ENCODE data around the gene SHANK1. TPM values are rescaled to one million over a fixed set of nuclear protein-coding genes. Genes with fewer than 3 reads are reported as not detected.

SHANK1 gene
- polyA plus RNA-seq, 4 donors: 4.3 to 9.9 (median 6.9) TPM

DNA sequence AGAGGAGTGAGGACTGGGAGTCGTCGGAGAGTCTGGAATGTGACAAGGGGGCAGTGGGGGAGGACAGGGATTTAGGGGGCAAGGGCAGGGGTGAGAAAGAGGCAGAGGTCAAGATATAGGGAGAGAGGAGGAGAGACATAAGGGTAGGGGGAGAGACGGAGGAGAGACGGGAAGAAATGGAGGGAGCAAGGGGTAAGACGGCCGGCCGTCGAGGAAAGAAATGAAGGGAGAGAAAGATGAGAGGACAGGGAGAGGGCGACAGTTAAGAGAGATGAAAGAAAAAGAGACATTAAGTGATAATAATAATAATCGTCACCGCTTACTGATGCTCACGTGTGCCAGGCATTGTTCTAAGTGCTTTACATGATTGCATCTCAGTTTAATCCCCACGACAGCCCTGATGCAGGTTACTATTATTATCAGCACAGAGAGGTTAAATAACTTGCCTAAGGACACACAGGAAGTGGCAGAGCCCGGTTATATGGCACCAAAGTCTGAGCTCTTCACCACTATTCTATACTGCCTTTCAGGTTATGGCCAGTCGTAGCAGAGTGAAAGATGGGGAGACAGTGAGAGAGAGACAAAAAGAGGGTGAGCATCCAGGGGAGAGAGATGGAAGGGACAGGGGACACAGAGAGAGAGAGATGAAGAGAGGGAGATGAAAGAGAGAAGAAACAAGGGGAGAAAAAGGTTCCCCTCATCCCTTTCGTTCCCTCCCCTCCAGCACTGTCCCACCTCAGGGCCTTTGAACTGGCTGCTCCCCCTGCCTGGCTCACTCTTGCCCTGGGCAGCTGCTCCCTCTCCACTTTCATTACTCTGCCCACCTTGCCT lies 56.7 kb downstream of the SHANK1 start:
- no peak for DNase-seq (ENCODE audit: low read depth in 4 of 4, low spot score in 2 of 4)

DNA sequence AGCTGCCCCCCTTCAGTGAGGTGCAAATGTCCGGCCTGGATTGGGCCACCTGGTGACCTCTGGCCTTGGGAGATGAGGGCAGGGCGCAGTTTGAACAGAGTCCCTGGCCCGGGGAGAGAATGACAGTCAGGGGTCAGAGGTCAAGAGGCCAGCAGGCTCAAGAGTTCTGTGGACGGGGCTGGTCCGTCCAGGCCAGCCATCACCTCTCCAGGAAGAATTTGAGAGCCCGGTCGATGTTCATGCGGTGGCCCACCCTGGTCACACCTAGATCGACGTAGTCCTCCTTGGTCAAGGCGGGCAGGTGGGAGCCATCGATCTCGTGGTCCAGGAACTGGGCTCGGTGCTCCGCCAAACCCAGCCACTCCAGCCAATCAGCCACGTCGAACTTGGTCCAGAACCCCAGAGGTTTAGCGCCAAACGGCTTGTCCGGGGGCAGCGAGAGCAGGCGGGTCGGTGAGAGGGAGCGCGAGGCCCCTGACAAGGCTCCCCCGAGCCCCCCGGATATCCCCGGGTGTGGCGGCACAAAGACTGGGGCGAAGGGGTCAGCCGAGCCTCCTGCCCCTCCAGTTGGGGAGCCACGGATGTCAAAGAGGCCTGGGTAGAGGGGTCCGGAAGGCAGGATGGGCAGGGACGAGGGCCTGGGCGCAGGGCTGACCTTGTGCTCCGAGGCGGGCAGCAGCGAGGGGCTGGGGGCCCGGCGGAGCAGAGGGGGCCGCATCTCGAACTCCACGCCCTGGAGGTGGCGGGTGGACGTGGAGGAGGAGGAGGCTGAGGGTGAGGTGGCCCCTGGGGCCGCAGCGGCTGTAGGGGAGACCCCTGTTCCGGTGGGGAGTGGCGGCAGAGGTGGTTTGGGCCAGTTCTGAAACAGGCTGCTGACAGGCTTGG lies 57.6 kb downstream of the SHANK1 start:
- no peak for DNase-seq (ENCODE audit: low read depth in 4 of 4, low spot score in 2 of 4)

DNA sequence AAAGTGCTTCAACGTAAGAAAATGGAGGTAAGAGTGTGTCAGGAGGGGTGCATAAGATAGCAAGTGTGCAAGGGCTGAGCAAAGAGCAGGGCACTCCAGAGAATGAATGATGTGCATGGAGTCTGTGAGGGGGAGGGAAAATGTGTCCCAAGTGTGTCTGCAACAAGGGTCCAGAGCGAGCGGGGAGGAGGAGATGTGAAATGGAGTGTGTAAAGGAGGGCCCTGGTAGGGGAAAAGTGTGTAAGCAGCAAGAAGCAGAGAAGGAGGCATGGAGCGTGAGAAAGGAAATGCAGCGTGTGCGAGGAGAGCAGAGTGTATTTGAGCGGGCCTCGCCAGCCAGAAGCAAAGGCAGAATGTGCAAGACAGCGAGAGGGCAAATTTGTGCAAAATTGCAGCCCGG lies 58.6 kb downstream of the SHANK1 start:
- DNase-seq (ENCODE audit: low read depth in 4 of 4, low spot score in 2 of 4): no peak

DNA sequence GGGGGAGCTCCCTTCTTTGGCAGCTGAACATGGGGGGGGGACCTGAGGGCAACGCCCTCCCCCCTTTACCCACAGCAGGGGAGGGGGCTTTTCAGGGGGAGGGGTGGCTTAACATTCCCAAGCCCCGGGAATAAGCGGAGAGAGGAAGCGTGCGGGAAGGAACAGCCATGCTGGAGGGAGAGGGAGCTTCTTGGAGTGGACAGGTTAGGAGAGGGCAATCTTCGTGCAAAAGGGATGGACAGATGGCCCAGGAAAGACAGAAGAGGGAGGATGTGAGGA lies 59.6 kb downstream of the SHANK1 start:
- DNase-seq (ENCODE audit: low read depth in 4 of 4, low spot score in 2 of 4): no peak

DNA sequence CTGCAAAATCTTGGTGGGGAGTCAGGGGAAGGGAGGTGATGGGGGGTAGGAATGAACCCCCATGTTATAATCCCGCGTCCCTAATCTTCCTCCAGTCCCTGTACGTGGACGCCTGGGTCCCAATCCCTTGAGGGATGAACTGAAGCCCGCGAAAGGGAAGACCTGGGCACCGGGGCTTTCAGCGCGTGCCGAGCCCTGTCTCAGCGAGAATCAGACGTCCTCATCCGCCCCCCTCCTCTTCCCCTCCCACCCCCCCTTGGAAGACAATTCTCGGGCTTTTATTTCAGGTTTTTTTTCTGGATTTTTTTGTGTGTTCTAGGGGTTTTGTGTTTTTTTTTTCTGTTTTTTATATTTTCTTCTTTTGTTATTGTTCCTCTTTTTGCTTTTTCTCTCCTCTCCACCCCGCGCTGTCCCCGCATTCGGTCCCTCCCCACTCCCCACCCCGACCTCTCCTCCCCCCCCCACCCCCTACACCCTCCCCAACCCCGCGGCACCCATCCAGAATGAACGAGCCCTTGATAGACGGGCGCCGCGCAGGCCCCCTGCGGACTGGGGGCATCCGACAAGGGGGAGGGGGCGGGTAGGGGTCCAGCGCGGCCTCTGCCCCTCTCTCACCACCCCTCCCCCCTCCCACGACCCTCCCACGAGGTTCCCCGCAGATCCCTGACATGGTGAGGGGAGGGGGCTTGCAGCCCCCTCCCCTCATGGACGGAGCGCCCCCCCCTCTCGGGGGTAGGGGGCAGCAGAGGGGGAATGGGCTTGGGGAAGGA lies 60.1 kb downstream of the SHANK1 start:
- no peak for DNase-seq (ENCODE audit: low read depth in 4 of 4, low spot score in 2 of 4)

DNA sequence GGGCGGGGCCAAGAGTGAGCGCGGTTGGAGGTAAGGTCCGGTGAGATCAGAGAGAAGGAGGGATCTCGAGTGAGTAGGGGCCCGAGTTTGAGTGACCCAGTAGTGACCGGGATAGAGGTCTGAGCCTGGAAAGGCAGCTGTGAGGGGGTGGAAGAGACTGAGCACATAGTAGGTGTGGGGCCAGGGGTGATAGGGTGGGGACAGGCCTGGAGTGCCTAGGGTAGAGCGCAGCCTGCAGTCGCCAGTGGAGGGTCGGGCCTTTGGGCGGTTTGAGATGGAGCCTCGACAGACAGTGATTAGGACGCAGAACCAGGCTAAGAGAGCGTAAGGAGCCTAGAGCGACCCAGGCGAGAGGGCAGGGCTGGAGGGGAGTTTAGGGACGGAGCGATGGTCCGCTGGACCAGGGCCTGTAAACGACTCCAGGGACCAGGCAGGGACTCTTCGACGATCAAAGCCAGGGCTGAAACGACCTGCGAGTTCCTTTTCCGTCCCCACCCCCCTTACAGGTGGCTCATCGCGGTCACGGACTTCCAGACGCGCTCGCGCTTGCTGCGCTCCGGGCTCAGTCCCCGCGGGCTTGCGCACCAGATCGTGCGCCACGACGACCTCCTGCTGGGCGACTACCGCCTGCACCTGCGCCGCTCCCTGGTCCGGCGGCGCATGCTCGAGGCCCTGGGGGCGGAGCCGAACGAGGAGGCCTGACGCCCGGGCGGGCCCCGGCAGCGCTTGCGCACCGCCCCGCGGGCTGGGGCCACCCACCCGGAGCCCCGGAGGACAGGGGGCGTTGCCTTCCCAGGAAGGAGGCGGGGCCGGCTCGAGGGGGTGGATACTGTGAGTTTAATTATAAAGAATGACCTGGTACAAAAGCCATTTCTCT lies 60.9 kb downstream of the SHANK1 start:
- DNase-seq (ENCODE audit: low read depth in 4 of 4, low spot score in 2 of 4): peak; percentile 52 to 82 (median 76)

DNA sequence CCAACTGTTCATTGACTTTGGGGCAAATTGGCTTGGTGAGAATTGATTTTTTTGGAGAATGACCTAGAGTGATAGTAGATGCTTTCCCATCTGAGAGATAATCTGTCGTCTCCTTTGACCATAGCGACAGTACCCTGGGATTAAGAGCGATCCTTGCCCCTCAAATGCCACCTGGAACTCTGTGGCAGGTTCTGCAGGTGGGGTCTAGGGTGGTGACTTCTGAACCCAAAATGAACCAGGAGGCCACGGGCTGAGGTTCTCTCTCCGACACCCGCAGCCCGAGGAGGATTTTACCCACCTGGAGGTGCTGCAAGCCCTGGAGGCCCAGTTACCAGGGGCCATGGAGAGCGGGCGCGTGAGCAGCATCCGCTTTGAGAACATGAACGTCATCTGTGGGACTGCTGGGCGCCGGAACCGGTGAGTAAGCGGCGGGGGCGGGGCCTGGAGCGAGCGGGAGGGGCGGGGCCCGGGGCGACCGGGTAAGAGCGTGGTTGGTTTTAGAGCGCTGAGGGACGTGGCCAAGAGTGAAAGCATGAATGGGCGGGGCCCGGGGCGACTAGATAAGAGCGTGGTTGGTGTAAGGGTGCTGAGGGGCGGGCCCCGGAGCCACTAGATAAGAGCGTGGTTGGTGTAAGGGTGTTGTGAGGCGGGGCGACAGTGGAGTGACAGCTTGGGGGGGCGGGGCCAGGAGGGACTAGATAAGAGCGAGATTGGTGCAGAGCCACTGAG lies 61.7 kb downstream of the SHANK1 start:
- DNase-seq (ENCODE audit: low read depth in 4 of 4, low spot score in 2 of 4): peak; percentile 73 to 97 (median 92)

DNA sequence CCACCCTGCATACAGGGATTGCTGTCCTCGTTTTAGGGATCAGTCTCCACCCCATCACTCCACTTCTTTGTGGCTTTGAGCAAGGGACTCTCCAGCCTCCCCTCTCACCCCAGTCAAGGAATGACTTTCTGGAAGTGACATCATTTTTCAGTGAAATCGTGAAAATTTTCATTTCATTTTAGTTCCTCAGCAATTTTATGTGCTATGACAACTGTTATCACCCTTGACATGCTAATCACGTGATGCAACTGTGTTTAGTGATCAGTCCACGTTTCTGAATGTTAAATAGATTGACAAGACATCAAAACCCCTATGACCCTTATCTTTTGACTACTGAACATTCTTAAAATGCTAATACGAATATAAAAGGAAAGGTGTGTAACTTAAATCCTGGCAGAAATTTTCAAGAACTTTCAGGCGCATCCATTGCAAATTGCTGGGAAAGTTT lies 62.4 kb downstream of the SHANK1 start:
- DNase-seq (ENCODE audit: low read depth in 4 of 4, low spot score in 2 of 4): no peak

DNA sequence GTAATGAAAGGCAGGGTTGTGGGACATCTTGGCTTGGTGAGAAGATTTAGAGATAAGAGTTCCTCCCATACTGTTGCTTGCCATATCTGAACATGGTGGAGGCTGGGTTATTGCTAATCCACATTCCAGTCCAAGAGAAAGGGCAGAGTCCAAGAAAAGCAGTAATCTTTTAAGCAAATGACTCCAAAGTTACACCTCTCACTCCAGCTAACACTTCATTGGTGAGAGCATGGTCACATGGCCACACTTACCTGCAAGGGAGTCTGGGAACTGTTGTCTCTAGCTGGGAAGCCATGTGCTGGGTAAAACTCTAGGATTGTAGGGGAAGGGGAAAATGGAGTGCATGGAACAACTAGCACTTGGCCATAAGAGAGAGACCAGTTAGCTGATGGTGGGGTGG lies 64.7 kb downstream of the SHANK1 start:
- DNase-seq (ENCODE audit: low read depth in 4 of 4, low spot score in 2 of 4): no peak

DNA sequence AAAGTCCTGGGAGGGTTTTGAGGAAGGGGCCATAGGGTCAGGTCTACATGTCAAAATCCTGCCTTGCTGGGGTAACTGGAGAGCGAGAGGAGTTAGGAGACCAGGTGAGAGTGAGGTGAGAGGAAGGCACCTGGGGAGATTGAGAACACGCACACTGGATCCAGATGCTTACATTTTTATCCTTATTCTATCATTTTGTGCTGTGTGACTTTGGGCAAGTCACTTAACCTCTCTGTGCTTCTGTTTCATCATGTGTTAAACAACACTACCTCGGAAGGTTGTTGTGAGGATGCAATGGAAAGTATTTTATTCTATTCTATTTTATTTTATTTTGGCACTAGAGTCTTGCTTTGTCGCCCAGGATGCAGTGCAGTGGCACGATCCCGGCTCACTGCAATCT lies 66.9 kb downstream of the SHANK1 start:
- DNase-seq (ENCODE audit: low read depth in 4 of 4, low spot score in 2 of 4): no peak

DNA sequence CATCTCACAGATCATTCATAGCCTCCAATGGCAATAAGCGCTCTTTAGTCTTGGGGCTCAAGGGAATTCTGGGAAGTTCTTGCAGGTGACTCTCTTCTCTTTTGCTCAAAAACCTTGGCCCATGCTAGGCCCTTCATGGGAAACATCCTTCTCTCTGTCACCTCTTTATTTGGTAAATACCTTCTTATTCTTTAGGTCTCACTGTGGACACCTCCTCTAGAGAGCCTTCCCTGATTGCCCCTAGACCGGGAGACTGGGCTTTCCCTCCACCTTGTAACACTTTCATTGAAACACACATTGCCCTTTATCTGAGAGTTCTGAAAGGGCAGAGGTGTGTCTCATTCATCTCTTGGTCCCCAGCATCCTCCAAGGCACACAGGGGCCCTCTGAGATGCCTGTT lies 68.4 kb downstream of the SHANK1 start:
- no peak for DNase-seq (ENCODE audit: low read depth in 4 of 4, low spot score in 2 of 4)

DNA sequence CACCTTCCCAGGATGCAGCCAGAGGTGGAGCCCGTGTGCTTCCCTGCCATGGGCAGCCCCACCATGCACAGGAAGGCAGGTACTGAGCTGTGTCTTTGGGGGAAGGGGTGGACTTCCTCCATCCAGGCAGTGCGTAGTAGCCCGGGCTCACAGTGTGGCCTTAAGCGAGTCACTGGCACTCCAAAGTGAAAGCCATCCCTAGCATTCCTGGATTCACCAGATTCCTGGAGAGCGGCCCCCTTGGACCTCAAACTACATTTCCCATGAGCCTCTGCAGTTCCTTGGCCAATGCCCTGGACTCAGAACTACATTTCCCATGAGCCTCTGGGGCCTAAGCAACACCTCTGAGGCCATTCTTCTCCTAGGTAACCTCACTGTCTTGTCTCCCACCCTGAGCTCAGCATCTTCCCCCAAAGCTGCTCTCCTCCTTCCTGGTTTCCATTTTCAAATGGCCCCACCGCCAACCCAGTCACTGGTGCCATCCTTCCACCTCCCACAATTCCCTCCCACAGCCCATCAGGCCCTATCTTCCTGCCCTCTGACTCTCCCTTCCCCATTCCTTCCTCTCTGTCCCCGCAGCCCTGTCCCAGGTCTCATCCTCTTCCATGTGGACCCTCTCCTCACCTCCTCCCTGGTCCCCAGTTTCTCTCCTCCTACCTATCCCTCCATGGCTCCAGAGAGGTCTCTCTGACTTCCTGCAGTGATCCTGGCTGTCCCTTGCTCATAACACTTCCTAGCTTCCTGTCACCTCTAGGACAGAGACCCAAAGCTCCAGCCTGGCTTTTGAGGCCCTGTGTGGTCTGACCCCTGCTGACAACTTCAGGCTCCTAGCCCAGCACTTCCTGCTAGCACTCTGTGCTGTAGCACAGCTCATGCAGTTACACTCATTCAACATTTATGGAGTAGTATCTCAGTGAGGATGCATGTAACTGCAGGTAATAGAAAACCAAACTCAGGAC lies 69.9 kb downstream of the SHANK1 start, which contains the start of gene C19orf81:
Gene C19orf81, plus strand, starts transcription at position 13 of the 959 bp plus-strand sequence. Its CDS starts 0 bp downstream, at position 13.
- DNase-seq (ENCODE audit: low read depth in 4 of 4, low spot score in 2 of 4): no peak

DNA sequence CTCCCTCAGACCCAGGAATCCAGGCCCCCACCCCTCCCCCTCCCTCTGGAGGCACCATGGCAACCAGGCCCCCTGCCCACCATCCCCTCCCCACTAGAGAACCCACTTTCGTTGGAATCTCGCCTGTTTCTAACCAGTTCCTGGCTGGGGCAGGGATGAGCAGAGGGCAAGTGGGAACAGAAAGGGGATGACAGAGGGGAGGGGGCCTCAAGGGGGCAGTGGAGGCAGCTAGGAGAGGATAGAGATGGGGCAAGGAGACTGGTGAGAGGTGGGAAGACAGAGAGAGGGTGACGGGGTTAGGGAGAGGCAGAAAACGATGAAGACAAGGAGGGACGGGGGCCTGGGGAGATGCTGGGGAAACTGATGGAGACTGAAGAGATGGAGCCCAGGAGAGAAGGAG lies 70.9 kb downstream of the SHANK1 start:
- no peak for DNase-seq (ENCODE audit: low read depth in 4 of 4, low spot score in 2 of 4)

DNA sequence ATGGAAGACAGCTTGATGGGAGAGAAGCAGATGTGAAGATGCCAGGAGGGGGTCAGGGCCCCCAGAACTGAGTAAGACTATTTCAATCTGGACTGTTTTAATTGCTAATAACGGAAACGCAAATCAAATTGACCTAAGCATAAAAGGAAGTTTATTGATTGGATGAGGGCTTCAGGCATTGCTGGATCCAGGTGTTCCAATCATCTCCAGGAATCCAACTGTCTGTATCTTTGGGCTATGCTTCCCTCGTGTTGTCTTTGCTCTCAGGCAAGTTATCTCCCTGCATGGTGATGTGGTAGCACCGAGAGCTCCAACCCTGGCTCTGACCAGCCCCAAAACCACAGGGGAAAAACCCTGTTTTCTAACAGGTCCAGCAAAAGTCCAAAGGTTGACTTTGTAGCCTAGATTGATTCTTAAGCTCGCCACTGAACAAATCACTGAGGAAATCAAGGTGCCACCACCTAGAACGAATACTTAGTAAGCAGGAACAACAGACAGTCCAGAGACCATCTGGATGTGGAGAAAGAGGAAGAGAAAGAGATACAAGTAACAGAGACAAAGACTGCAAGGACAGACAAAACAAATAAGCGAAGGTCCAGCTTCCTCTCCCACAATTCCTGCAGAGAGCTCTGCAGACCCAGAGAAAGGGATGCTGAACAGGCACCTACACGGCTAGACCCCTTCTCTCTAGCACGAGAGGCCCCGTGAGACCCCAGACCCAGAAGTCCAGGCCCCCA lies 71.6 kb downstream of the SHANK1 start:
- no peak for DNase-seq (ENCODE audit: low read depth in 4 of 4, low spot score in 2 of 4)

DNA sequence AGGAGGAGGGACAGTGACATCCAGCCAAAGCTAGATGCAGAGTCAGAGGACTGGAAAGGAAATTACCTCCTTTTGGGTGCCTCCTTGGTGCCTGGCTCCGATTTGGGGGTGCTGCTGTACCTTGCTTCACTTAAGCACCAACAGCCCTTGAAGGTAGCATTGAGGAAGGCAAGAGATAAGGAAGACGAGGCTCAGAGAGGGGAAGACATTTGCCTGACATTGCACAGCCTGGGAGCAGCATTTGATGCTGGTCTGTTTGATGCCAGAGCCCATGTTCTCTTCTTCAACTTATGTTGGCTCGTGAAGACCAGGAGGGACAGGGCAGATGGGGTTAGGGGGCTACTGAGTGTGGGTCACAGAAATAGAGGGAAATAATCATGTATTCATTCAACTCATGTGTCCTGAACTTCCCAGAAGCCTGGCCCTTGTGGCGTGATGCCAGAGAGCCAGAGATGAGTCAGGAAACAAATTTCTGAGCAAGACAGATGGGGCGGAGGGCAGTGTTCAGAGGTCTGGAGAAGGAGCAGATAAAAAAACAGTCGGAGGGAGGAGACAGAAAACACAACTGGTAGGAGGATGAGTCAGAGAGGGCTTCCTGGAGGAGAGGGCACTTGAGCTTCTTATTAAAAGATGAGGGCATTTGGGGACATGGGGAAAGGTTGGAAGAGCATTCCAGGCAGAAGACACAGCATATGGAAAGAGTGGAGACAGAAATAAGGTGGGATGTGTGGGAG lies 73.4 kb downstream of the SHANK1 start:
- DNase-seq (ENCODE audit: low read depth in 4 of 4, low spot score in 2 of 4): no peak

DNA sequence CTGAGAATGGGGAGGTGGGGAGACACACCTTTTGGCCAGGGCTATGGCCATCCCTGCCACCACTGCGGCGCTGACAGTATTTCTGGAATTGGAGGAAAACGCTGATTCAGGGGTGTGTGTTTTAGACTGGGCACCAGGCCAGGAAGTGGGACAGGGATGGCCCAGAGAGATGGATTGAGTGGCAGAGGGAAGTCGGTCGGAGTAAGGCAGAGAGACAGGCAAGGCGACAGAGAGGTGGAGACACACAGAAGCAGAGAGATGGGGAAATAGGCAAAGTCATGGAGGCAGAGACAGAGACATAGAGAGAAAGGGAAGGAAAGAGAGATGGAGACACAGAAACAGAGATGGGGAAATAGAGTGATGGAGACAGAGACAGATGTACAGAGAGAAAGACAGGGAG lies 74.5 kb downstream of the SHANK1 start:
- DNase-seq (ENCODE audit: low read depth in 4 of 4, low spot score in 2 of 4): no peak
